Stomach (tissue), 4 donors: ENCODE measurements around the gene NUDT6.

Experiments
- CTCF ChIP-seq, 7 experiments: fragments of 450-650 bp in 4 of 7; fragments of 200-600 bp in 3 of 7; sonication (generic) in 3 of 7; IDR thresholded peaks; one replicate each; pipeline ENCODE4 v1.5.1; 2016 to 2019; ENCODE audit warnings: antibody characterized with exemption in 7 of 7, control low read depth in 2 of 7, mild to moderate bottlenecking in 1 of 7
- POLR2A ChIP-seq, 4 donors: fragments of 450-650 bp; IDR thresholded peaks; one replicate each; pipeline ENCODE4 v1.6.1; 2016; ENCODE audit warnings: antibody characterized with exemption in 4 of 4, control low read depth in 2 of 4, mild to moderate bottlenecking in 1 of 4, moderate library complexity in 1 of 4

DNA sequence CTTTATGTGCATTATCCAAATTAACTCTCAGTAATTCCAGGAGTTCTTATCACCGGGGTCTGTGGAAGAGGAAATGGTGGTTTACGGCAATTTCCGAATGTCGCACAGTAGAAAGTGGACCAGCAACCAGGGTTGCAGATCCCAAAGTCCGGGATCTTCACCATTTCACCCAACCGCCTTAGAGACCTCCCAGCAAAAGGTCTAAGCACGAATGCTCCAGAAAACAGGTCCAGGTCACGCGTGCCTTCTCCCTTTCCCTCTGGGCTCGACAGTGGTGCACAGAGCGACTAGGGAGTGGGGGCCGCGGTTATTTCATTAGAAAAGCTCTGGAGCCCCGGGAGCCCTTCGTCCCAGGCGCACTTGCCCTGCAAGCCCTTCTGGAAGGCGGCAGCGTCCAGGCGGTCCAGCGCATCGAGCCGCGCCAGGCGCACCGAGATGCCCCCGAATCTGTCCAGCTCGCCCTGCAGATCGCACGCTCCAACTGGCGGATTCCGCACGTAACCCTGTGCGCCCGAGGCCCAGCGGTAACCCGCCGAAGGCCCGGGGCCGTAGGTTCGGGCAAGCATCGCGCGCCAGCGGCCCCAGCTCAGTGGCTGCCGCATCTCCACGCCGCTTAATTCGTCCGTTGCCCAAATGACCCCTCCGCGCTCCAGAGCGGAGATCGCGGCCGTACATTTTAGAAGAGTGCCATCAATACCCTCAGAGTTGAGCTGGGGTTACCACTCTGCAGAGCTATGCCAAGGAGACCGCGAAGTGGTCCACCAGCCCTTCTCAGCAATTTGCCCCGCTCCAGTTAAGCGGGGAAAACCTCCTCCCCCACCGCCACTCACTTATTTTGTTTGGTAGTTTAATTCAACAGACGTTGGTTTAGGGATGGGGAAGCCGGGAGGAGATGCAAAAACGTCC lies at the start of gene NUDT6:
- TF ChIP-seq CTCF (IDR thresholded peaks at IDR 0.05) (no peak), POLR2A (IDR thresholded peaks at IDR 0.05) (no peak)
